ACHN (cell line): ENCODE data around the gene PNLDC1.
"Not testable (repeated sequence)": the region's sequence is repeated elsewhere in the genome, so short reads cannot be mapped to it uniquely, and the experiment has no call there.

Experiments used
- DNase-seq: peaks from one replicate; pipeline ENCODE4 v3.0.0-alpha.2; 2015
- in situ Hi-C: cut with HindIII; loops from 2 replicates; pipeline ENCODE4 v1.10.0; 2017; ENCODE audit warnings: low sequenced_read_pairs, low pct_ligation_motif_present, low pct_unique_long_range_greater_than_20kb

PNLDC1 gene

GRCh38 chr6:159813781-159814180 lies 13.7 kb downstream of the PNLDC1 start:
- no peak for DNase-seq
- in situ Hi-C loops: no loop called here

- in situ Hi-C loops: no loop called here
- no peak for DNase-seq
Observed at GRCh38 chr6:159815410-159815809, 15.3 kb downstream of the PNLDC1 start.

- DNase-seq, in situ Hi-C loops: not testable (repeated sequence)
Observed at GRCh38 chr6:159816775-159817174, 16.7 kb downstream of the PNLDC1 start.

- in situ Hi-C loops: no loop called here
- DNase-seq: no peak
Observed at GRCh38 chr6:159817951-159818739, 18.1 kb downstream of the PNLDC1 start.

- no peak for DNase-seq
- in situ Hi-C loops: no loop called here
Observed at GRCh38 chr6:159819098-159819497, 19.0 kb downstream of the PNLDC1 start.

GRCh38 chr6:159819932-159820640 lies 20.0 kb downstream of the PNLDC1 start:
- DNase-seq: no peak
- in situ Hi-C loops: no loop called here

GRCh38 chr6:159821122-159821521 lies 21.0 kb downstream of the PNLDC1 start:
- in situ Hi-C loops: no loop called here
- DNase-seq: no peak

- no peak for DNase-seq
- in situ Hi-C loops: no loop called here
Observed at GRCh38 chr6:159821726-159822125, 21.6 kb downstream of the PNLDC1 start.

GRCh38 chr6:159823953-159824352 lies 23.9 kb downstream of the PNLDC1 start:
- DNase-seq: no peak
- in situ Hi-C loops: no loop called here

- DNase-seq, in situ Hi-C loops: not testable (repeated sequence)
Observed at GRCh38 chr6:159824690-159825089, 24.6 kb downstream of the PNLDC1 start.

- DNase-seq: no peak
- in situ Hi-C loops: no loop called here
Observed at GRCh38 chr6:159826004-159826403, 25.9 kb downstream of the PNLDC1 start.

GRCh38 chr6:159826968-159827647 lies 27.0 kb downstream of the PNLDC1 start:
- no peak for DNase-seq
- in situ Hi-C loops: no loop called here

GRCh38 chr6:159828074-159828473 lies 28.0 kb downstream of the PNLDC1 start:
- in situ Hi-C loops: no loop called here
- DNase-seq: no peak

GRCh38 chr6:159829526-159829925 lies 29.4 kb downstream of the PNLDC1 start:
- in situ Hi-C loops: no loop called here
- no peak for DNase-seq

- in situ Hi-C loops: no loop called here
- no peak for DNase-seq
Observed at GRCh38 chr6:159830501-159831372, 30.7 kb downstream of the PNLDC1 start.

- in situ Hi-C loops: no loop called here
- DNase-seq: no peak
Observed at GRCh38 chr6:159831373-159831679, 31.2 kb downstream of the PNLDC1 start.

- no peak for DNase-seq
- in situ Hi-C loops: no loop called here
Observed at GRCh38 chr6:159832946-159833345, 32.9 kb downstream of the PNLDC1 start.

GRCh38 chr6:159833556-159833955 lies 33.5 kb downstream of the PNLDC1 start:
- in situ Hi-C loops: no loop called here
- DNase-seq: no peak
